Brain microvascular endothelial cell (primary cell): ENCODE measurements around the gene APOLD1.

Experiments
- DNase-seq: peaks from one replicate; pipeline ENCODE4 v3.0.0-alpha.2; 2020
- H3K27ac ChIP-seq: fragments of 250-450 bp; sonication (Bioruptor Pico); 2 replicates; pipeline ENCODE4 v1.5.1; 2020; ENCODE audit warnings: mild to moderate bottlenecking, moderate library complexity
- H3K27me3 ChIP-seq: fragments of 250-450 bp; sonication (Bioruptor Pico); replicated peaks from 2 replicates; pipeline ENCODE4 v1.5.1; 2020; ENCODE audit warnings: mild to moderate bottlenecking
- H3K36me3 ChIP-seq: fragments of 250-450 bp; sonication (Bioruptor Pico); replicated peaks from 2 replicates; pipeline ENCODE4 v1.5.1; 2020; ENCODE audit warnings: mild to moderate bottlenecking
- H3K4me3 ChIP-seq: 2 replicates; pipeline ENCODE4 v1.5.1; 2011; ENCODE audit warnings: low read depth, mild to moderate bottlenecking, control low read depth, low read length, moderate library complexity
- in situ Hi-C: cut with HindIII; loops from 2 replicates; pipeline ENCODE4 v1.10.0; 2017; ENCODE audit warnings: low sequenced_read_pairs, low pct_ligation_motif_present
- TF ChIP-seq, protein P1 (sequence below): IDR thresholded peaks from 2 replicates; pipeline ENCODE4 v1.5.1; 2011; ENCODE audit warnings: low read depth, mild to moderate bottlenecking, moderate library complexity, low read length, control low read depth, inconsistent platforms; ENCODE audit errors: missing control alignments

Gene APOLD1

DNA sequence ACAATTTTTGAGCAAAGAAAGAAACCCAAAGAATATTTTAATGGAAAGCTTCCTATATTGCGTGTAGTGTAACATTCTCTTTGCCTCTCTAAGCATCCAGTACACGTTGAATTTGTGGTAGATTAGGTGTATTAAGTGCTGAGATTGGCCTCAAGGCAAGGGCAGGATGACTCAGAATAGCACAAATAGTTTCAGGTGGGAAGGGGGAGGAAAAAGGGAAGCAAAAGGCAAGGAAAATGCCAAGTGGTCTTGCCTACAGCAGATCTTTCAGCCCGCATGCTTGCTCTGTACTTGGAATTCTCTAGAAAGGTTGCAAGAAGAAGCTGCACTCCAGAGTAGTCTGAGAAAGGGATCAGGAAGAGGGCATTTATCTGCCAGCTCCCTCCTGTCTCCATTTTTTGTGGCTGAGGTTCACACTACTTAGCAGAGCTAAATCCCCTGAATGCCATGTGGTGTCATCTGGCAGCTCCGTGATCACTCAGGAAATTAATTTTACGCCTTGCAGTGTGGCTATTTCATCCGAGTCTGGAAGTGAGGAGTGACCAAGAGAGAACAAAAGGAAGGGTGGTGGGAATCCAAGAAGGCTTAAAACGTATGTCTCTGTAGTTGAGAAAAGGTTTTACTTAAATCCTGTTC is 39.8 kb upstream of the APOLD1 start:
- TF ChIP-seq, protein P1, sequence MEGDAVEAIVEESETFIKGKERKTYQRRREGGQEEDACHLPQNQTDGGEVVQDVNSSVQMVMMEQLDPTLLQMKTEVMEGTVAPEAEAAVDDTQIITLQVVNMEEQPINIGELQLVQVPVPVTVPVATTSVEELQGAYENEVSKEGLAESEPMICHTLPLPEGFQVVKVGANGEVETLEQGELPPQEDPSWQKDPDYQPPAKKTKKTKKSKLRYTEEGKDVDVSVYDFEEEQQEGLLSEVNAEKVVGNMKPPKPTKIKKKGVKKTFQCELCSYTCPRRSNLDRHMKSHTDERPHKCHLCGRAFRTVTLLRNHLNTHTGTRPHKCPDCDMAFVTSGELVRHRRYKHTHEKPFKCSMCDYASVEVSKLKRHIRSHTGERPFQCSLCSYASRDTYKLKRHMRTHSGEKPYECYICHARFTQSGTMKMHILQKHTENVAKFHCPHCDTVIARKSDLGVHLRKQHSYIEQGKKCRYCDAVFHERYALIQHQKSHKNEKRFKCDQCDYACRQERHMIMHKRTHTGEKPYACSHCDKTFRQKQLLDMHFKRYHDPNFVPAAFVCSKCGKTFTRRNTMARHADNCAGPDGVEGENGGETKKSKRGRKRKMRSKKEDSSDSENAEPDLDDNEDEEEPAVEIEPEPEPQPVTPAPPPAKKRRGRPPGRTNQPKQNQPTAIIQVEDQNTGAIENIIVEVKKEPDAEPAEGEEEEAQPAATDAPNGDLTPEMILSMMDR, result no peak
- in situ Hi-C loops, result no loop called here
- H3K4me3 ChIP-seq, result no peak overlapping the region
- H3K36me3 ChIP-seq, result no peaks in the 10 kb centered on the region
- H3K27me3 ChIP-seq, result no peaks in the 10 kb centered on the region
- no peak for DNase-seq
- H3K27ac ChIP-seq, result no peak overlapping the region

DNA sequence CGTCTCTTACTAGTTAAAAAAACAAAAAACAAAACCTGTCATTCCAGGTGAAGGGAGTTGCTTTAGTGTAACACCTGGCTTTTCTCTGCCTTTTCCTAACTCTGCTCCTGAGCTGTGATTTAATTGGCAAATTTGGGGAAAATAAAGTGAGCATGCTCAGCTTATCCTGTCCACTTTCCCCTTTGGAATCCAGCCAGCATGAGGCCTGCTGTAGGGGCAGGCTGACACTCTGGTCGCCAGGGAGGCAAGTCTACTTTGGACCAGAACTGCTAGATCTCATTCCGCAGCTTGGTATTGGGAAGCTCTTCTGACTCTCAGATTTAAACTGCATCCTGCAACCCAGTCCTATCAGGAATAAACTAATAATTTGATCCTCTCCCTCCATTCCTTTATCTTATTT is 38.2 kb upstream of the APOLD1 start:
- in situ Hi-C loops, result no loop called here
- TF ChIP-seq, protein P1, result no peak
- no peaks in the 10 kb centered on the region for H3K36me3 ChIP-seq
- no peaks in the 10 kb centered on the region for H3K27me3 ChIP-seq
- H3K27ac ChIP-seq, result no peak overlapping the region
- H3K4me3 ChIP-seq, result no peak overlapping the region
- DNase-seq, result no peak

DNA sequence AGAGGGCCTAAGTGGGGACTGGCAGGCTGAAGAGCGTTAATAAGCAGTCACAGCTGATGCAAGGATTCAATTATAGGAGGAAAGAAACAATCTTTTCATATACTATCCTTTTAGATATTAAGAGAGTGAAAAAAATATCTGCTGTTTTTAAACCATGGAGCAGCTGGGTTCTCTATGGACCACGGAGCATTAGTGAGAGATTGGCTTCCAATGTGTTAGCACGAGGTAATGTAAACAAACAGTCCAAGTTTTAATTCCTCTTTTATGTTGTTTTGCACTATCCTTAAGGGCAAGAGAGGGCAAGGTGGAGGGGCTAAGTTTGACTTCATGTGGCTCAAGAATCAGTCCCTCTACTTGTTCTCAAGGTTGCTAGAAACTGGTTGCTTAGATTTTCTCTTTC is 37.4 kb upstream of the APOLD1 start:
- no peak overlapping the region for H3K4me3 ChIP-seq
- H3K27ac ChIP-seq, result no peak overlapping the region
- TF ChIP-seq, protein P1, result no peak
- H3K27me3 ChIP-seq, result no peaks in the 10 kb centered on the region
- H3K36me3 ChIP-seq, result no peaks in the 10 kb centered on the region
- no peak for DNase-seq
- in situ Hi-C loops, result no loop called here

DNA sequence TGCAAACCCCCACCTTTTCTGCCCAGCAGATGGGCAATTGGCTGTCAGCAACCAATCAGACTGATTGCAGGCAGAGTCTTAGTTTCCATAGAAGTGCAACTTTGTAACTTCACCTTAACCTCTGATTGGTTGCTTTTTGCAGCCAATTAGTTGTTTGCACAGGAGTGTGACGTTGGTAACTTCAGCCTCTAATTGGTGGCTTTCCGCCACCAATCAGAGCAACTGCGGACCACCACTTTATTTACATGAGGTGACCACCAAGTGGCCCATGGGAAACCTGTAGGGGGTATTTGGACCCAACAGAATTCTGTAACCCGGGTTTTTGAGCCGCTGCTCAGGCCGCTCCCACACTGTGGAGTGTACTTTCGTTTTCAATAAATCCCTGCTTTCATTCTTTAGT is 36.0 kb upstream of the APOLD1 start:
- no peaks in the 10 kb centered on the region for H3K36me3 ChIP-seq
- H3K27ac ChIP-seq, result no peak overlapping the region
- no peaks in the 10 kb centered on the region for H3K27me3 ChIP-seq
- DNase-seq, result no peak
- TF ChIP-seq, protein P1, result no peak
- in situ Hi-C loops, result no loop called here
- peak overlapping the region; percentile 32 for H3K4me3 ChIP-seq

DNA sequence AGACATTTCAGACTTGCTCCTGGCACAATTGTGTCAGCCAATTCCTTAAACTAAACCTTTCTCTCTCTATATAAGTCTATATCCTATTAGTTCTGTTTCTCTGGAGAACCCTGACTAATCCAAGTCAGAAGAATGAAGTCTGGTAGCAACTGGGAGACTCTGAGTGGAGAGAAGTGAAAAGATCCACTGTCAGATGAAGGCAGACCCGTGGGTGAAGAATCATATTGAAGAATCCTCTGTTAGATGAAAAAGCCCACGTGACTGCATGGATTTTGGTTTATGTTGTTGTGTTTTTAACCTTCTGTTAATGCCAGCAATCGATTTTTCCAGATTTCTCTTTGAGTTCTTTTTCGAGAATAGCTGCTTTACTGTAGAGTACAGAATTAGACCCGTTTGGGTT is 29.5 kb upstream of the APOLD1 start:
- in situ Hi-C loops, result no loop called here
- no peaks in the 10 kb centered on the region for H3K27me3 ChIP-seq
- H3K4me3 ChIP-seq, result no peak overlapping the region
- DNase-seq, result no peak
- TF ChIP-seq, protein P1, result no peak
- no peaks in the 10 kb centered on the region for H3K36me3 ChIP-seq
- H3K27ac ChIP-seq, result no peak overlapping the region

DNA sequence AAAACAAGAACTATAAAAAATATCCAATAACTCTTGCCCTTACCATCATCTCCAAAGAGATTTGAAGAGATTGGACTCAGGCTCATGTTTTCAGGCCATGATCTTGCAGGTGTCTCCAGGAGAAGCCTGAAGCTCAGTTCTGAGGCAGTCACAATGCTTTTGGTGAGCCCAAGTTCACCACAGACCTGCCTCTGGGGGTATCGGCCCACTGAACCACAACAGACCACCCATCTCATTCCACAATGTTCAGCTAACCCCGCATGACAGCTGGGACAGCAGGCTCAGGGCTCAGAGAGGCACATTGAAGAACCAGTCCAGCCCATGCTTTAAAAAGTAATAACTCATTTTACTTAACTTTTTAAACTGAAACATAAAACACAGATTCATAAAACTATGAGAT is 28.3 kb upstream of the APOLD1 start:
- no peaks in the 10 kb centered on the region for H3K27me3 ChIP-seq
- no peak for DNase-seq
- no peak overlapping the region for H3K4me3 ChIP-seq
- no peak overlapping the region for H3K27ac ChIP-seq
- H3K36me3 ChIP-seq, result no peaks in the 10 kb centered on the region
- TF ChIP-seq, protein P1, result no peak
- in situ Hi-C loops, result no loop called here
